ENCODE measurements around the gene PLAAT5. TPM values are rescaled to one million over a fixed set of nuclear protein-coding genes. Genes with fewer than 3 reads are reported as not detected.

Gene PLAAT5
- total RNA-seq, 3 donors from 2014 or later (not counting 1 experiment from before 2014, with no cell fraction given), result 0.59 to 3.0 (median 0.95) TPM

GRCh38 chr11:63499874-63500273, 8.9 kb upstream of the PLAAT5 start:
- no peak overlapping the region for H3K27ac ChIP-seq (ENCODE audit: low read length)
- no peak overlapping the region for H3K4me3 ChIP-seq (ENCODE audit: low read length)
- DNase-seq (no peak), ATAC-seq (no peak)
- peaks cover 13% of the 10 kb centered on the region for H3K36me3 Mint-ChIP-seq
- peaks cover 7% of the 10 kb centered on the region for H3K9me3 ChIP-seq (ENCODE audit: control insufficient read depth, insufficient read depth, low read length)
- H3K4me1 ChIP-seq (ENCODE audit: control insufficient read depth, insufficient read depth, low read length), result peaks cover 4% of the 10 kb centered on the region
- H3K36me3 ChIP-seq (ENCODE audit: control insufficient read depth, insufficient read depth, low read length), result no peaks in the 10 kb centered on the region
- peaks cover 12 to 23% of the 10 kb centered on the region in 2 donors for H3K27me3 Mint-ChIP-seq (ENCODE audit: low read depth in 2 of 2)
- peaks cover 0 to 15% of the 10 kb centered on the region in 2 donors for H3K4me1 Mint-ChIP-seq
- no peak overlapping the region for H3K4me3 Mint-ChIP-seq
- peaks cover 3 to 7% of the 10 kb centered on the region in 2 donors for H3K9me3 Mint-ChIP-seq
- WGBS (ENCODE audit: insufficient coverage), result 80% methylated on average over 3 of the region's 4 CpGs
- TF ChIP-seq CTCF (IDR thresholded peaks at IDR 0.05), result no peak
- H3K27me3 ChIP-seq (ENCODE audit: control insufficient read depth, insufficient read depth, low read length), result no peaks in the 10 kb centered on the region
- H3K27ac Mint-ChIP-seq, result no peak overlapping the region
- intact Hi-C loops (cut with micrococcal nuclease), result no loop called here

- H3K27me3 ChIP-seq (ENCODE audit: control insufficient read depth, insufficient read depth, low read length), result peaks cover 8% of the 10 kb centered on the region
- Mint-ChIP-seq H3K4me3 (no peak overlapping the region), H3K4me1 (peaks cover 14 to 23% of the 10 kb centered on the region in 2 donors), H3K36me3 (peaks cover 7% of the 10 kb centered on the region), H3K27me3 (ENCODE audit: low read depth in 2 of 2) (peaks cover 26 to 42% of the 10 kb centered on the region in 2 donors), H3K9me3 (peaks cover 2 to 3% of the 10 kb centered on the region in 2 donors), H3K27ac (no peak overlapping the region)
- TF ChIP-seq CTCF (IDR thresholded peaks at IDR 0.05), result no peak
- no peak for ATAC-seq
- no peak for DNase-seq
- H3K9me3 ChIP-seq (ENCODE audit: control insufficient read depth, insufficient read depth, low read length), result no peaks in the 10 kb centered on the region
- intact Hi-C loops (cut with micrococcal nuclease), result no loop called here
- H3K4me3 ChIP-seq (ENCODE audit: low read length), result no peak overlapping the region
- H3K36me3 ChIP-seq (ENCODE audit: control insufficient read depth, insufficient read depth, low read length), result no peaks in the 10 kb centered on the region
- peaks cover 5% of the 10 kb centered on the region for H3K4me1 ChIP-seq (ENCODE audit: control insufficient read depth, insufficient read depth, low read length)
- WGBS (ENCODE audit: insufficient coverage), result 86% methylated on average over 6 of the region's 6 CpGs
- H3K27ac ChIP-seq (ENCODE audit: low read length), result no peak overlapping the region
Measured at GRCh38 chr11:63494975-63495374, 4.0 kb upstream of the PLAAT5 start.

GRCh38 chr11:63493127-63493526, 2.2 kb upstream of the PLAAT5 start:
- DNase-seq (no peak), ATAC-seq (no peak)
- intact Hi-C loops (cut with micrococcal nuclease), result no loop called here
- H3K36me3 ChIP-seq (ENCODE audit: control insufficient read depth, insufficient read depth, low read length), result no peaks in the 10 kb centered on the region
- Mint-ChIP-seq H3K27ac (no peak overlapping the region), H3K4me1 (peaks cover 14 to 25% of the 10 kb centered on the region in 2 donors), H3K36me3 (no peaks in the 10 kb centered on the region), H3K27me3 (ENCODE audit: low read depth in 2 of 2) (peaks cover 23 to 42% of the 10 kb centered on the region in 2 donors), H3K9me3 (no peaks in the 10 kb centered on the region), H3K4me3 (no peak overlapping the region)
- peaks cover 5% of the 10 kb centered on the region for H3K4me1 ChIP-seq (ENCODE audit: control insufficient read depth, insufficient read depth, low read length)
- TF ChIP-seq CTCF (IDR thresholded peaks at IDR 0.05), result no peak
- no peak overlapping the region for H3K4me3 ChIP-seq (ENCODE audit: low read length)
- no peak overlapping the region for H3K27ac ChIP-seq (ENCODE audit: low read length)
- no CpG with 5 or more reads among the region's 1 CpG for WGBS (ENCODE audit: insufficient coverage)
- H3K9me3 ChIP-seq (ENCODE audit: control insufficient read depth, insufficient read depth, low read length), result no peaks in the 10 kb centered on the region
- H3K27me3 ChIP-seq (ENCODE audit: control insufficient read depth, insufficient read depth, low read length), result peaks cover 8% of the 10 kb centered on the region

- no peaks in the 10 kb centered on the region for H3K9me3 Mint-ChIP-seq
- intact Hi-C loops (cut with micrococcal nuclease), result no loop called here
- no peak overlapping the region for H3K27ac ChIP-seq (ENCODE audit: low read length)
- H3K36me3 Mint-ChIP-seq, result no peaks in the 10 kb centered on the region
- H3K4me3 Mint-ChIP-seq, result peak overlapping the region; percentile 36
- peaks cover 20 to 37% of the 10 kb centered on the region in 2 donors for H3K27me3 Mint-ChIP-seq (ENCODE audit: low read depth in 2 of 2)
- TF ChIP-seq CTCF (IDR thresholded peaks at IDR 0.05), result no peak
- DNase-seq, result no peak
- ATAC-seq, result no peak
- H3K36me3 ChIP-seq (ENCODE audit: control insufficient read depth, insufficient read depth, low read length), result no peaks in the 10 kb centered on the region
- peaks cover 8% of the 10 kb centered on the region for H3K27me3 ChIP-seq (ENCODE audit: control insufficient read depth, insufficient read depth, low read length)
- WGBS (ENCODE audit: insufficient coverage), result 100% methylated on average over 1 of the region's 1 CpG
- no peak overlapping the region for H3K27ac Mint-ChIP-seq
- peaks cover 5% of the 10 kb centered on the region for H3K4me1 ChIP-seq (ENCODE audit: control insufficient read depth, insufficient read depth, low read length)
- no peaks in the 10 kb centered on the region for H3K9me3 ChIP-seq (ENCODE audit: control insufficient read depth, insufficient read depth, low read length)
- peaks cover 14 to 25% of the 10 kb centered on the region in 2 donors for H3K4me1 Mint-ChIP-seq
- H3K4me3 ChIP-seq (ENCODE audit: low read length), result no peak overlapping the region
Measured at GRCh38 chr11:63492441-63492840, 1.5 kb upstream of the PLAAT5 start.

All from natural killer cell (primary cell).